HG03095 (cell line): ENCODE results near the gene OAS1.
A peak's percentile ranks its signal among the peaks of the same experiment; 100 is the strongest.
"Not testable (repeated sequence)": the region's sequence is repeated elsewhere in the genome, so short reads cannot be mapped to it uniquely, and the experiment has no call there.

ENCODE experiments used
- ATAC-seq: cut with Tn5 transposase; IDR thresholded peaks from one replicate; pipeline ENCODE4 v1.9.1; 2021; ENCODE audit warnings: moderate library complexity; ENCODE audit not compliant: unreplicated experiment

OAS1 gene

GRCh38 chr12:112936264-112936663, 29.5 kb downstream of the OAS1 start:
- ATAC-seq: no peak

GRCh38 chr12:112936927-112937326, 30.2 kb downstream of the OAS1 start:
- ATAC-seq: no peak

GRCh38 chr12:112937741-112938719, 31.3 kb downstream of the OAS1 start, which contains the start of gene OAS3:
OAS3 (plus strand) TSS chr12:112938474; CDS start chr12:112938531, 57 bp downstream.
- ATAC-seq: peak; percentile 47

- no peak for ATAC-seq
Measured at GRCh38 chr12:112938751-112939150, 32.0 kb downstream of the OAS1 start.

- ATAC-seq: peak; percentile 65
Measured at GRCh38 chr12:112939761-112940381, 33.1 kb downstream of the OAS1 start.

- ATAC-seq: no peak
Measured at GRCh38 chr12:112941528-112942335, 35.0 kb downstream of the OAS1 start.

GRCh38 chr12:112942572-112942971, 35.8 kb downstream of the OAS1 start:
- ATAC-seq: no peak

GRCh38 chr12:112944024-112944690, 37.4 kb downstream of the OAS1 start:
- ATAC-seq: no peak

- ATAC-seq: no peak
Measured at GRCh38 chr12:112945515-112945914, 38.8 kb downstream of the OAS1 start.

- no peak for ATAC-seq
Measured at GRCh38 chr12:112946236-112947000, 39.7 kb downstream of the OAS1 start.

- ATAC-seq: no peak
Measured at GRCh38 chr12:112947314-112947713, 40.6 kb downstream of the OAS1 start.

- no peak for ATAC-seq
Measured at GRCh38 chr12:112947761-112948160, 41.0 kb downstream of the OAS1 start.

GRCh38 chr12:112948806-112949205, 42.0 kb downstream of the OAS1 start:
- ATAC-seq: no peak

- no peak for ATAC-seq
Measured at GRCh38 chr12:112950701-112951100, 43.9 kb downstream of the OAS1 start.

GRCh38 chr12:112957125-112957524, 50.4 kb downstream of the OAS1 start:
- ATAC-seq: not testable (repeated sequence)

GRCh38 chr12:112961074-112961473, 54.3 kb downstream of the OAS1 start:
- ATAC-seq: no peak

GRCh38 chr12:112961536-112961935, 54.8 kb downstream of the OAS1 start:
- ATAC-seq: no peak

GRCh38 chr12:112962561-112962960, 55.8 kb downstream of the OAS1 start:
- no peak for ATAC-seq

- no peak for ATAC-seq
Measured at GRCh38 chr12:112963227-112963861, 56.6 kb downstream of the OAS1 start.
